HEK293T (cell line): ENCODE results near the gene SP6.

Experiments
- ARNT ChIP-seq: fragments of 450-650 bp; IDR thresholded peaks from 2 replicates; pipeline ENCODE4 v1.6.1; 2017; ENCODE audit warnings: mild to moderate bottlenecking
- BHLHE40 ChIP-seq: fragments of 450-650 bp; IDR thresholded peaks from 2 replicates; pipeline ENCODE4 v1.6.1; 2016; ENCODE audit warnings: mild to moderate bottlenecking, moderate library complexity, borderline replicate concordance
- FOXA1 ChIP-seq: fragments of 450-650 bp; IDR thresholded peaks from 2 replicates; pipeline ENCODE4 v1.6.1; 2016; ENCODE audit warnings: mild to moderate bottlenecking
- FOXK2 ChIP-seq: fragments of 450-650 bp; IDR thresholded peaks from 2 replicates; pipeline ENCODE4 v1.6.1; 2016; ENCODE audit warnings: mild to moderate bottlenecking
- NFRKB ChIP-seq: fragments of 450-650 bp; IDR thresholded peaks from 2 replicates; pipeline ENCODE4 v1.6.1; 2016; ENCODE audit warnings: mild to moderate bottlenecking, moderate library complexity
- SUZ12 ChIP-seq: fragments of 450-650 bp; IDR thresholded peaks from 2 replicates; pipeline ENCODE4 v1.6.1; 2016; ENCODE audit warnings: mild to moderate bottlenecking
- ZNF384 ChIP-seq: fragments of 450-650 bp; IDR thresholded peaks from 2 replicates; pipeline ENCODE4 v1.6.1; 2016
- TF ChIP-seq, protein P1 (sequence below): fragments of 450-650 bp; IDR thresholded peaks from 2 replicates; pipeline ENCODE4 v1.6.1; 2016

DNA sequence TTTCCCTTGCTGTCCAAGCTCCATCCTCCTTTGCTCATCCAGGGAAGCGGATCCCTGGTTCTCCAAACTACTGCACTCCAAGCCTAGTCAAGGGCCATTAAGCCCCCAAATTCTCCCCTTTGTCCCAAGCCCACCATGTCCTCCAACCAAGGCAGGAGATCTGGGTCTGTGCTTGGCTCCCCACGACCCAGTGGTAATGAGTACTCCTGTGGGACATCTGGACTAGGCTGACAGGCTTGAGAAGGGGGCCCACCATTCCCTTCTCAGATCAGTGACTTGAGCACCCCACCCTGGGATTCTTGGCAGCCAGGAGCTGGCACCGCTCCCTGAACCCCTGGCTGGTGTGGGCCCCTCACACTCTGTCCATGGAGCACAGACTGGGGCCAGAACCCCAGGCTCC, 46.5 kb downstream of the SP6 start:
- TF ChIP-seq FOXA1 (no peak), BHLHE40 (no peak), SUZ12 (no peak), ZNF384 (no peak), NFRKB (no peak), ARNT (no peak), FOXK2 (no peak)
- TF ChIP-seq, protein P1, sequence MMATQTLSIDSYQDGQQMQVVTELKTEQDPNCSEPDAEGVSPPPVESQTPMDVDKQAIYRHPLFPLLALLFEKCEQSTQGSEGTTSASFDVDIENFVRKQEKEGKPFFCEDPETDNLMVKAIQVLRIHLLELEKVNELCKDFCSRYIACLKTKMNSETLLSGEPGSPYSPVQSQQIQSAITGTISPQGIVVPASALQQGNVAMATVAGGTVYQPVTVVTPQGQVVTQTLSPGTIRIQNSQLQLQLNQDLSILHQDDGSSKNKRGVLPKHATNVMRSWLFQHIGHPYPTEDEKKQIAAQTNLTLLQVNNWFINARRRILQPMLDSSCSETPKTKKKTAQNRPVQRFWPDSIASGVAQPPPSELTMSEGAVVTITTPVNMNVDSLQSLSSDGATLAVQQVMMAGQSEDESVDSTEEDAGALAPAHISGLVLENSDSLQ: no peak
